NOMO-1 (cell line): Measurements from ENCODE around the gene MARS2.
"Not testable (repeated sequence)": the region's sequence is repeated elsewhere in the genome, so short reads cannot be mapped to it uniquely, and the experiment has no call there.

ENCODE experiments used
- DNase-seq, 2 experiments: peaks; one replicate each; lab custom pipeline; 2025; ENCODE audit not compliant: unreplicated experiment in 2 of 2; lab: John Stamatoyannopoulos, UW

The MARS2 gene

DNA sequence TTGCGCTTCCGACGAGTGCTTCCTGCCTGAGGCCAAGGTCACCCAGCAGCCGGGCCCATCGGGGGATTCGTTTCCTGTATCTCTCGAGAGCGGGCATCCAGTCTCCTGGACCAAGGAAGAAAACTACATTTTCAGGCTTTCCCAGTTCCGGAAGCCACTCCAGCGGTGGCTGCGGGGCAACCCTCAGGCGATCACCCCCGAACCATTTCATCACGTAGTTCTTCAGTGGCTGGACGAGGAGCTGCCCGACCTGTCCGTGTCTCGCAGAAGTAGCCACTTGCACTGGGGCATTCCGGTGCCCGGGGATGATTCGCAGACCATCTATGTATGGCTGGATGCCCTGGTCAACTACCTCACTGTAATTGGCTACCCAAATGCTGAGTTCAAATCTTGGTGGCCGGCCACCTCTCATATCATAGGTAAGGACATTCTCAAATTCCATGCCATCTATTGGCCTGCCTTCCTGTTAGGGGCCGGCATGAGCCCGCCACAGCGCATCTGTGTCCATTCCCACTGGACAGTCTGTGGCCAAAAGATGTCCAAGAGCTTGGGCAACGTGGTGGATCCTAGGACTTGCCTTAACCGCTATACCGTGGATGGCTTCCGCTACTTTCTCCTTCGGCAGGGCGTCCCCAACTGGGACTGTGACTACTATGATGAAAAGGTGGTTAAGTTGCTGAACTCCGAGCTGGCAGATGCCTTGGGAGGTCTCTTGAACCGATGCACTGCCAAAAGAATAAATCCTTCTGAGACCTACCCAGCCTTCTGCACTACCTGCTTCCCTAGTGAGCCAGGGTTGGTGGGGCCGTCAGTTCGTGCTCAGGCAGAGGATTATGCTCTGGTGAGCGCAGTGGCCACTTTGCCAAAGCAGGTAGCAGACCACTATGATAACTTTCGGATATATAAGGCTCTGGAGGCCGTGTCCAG is 1.0 kb downstream of the MARS2 start:
- DNase-seq = peak; percentile 8 to 10

DNA sequence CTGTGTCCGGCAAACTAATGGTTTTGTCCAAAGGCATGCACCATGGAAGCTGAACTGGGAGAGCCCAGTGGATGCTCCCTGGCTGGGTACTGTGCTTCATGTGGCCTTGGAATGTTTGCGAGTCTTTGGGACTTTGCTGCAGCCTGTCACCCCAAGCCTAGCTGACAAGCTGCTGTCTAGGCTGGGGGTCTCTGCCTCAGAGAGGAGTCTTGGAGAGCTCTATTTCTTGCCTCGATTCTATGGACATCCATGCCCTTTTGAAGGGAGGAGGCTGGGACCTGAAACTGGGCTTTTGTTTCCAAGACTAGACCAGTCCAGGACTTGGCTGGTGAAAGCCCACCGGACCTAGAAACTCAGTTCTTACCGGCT is 1.7 kb downstream of the MARS2 start:
- DNase-seq = no peak

DNA sequence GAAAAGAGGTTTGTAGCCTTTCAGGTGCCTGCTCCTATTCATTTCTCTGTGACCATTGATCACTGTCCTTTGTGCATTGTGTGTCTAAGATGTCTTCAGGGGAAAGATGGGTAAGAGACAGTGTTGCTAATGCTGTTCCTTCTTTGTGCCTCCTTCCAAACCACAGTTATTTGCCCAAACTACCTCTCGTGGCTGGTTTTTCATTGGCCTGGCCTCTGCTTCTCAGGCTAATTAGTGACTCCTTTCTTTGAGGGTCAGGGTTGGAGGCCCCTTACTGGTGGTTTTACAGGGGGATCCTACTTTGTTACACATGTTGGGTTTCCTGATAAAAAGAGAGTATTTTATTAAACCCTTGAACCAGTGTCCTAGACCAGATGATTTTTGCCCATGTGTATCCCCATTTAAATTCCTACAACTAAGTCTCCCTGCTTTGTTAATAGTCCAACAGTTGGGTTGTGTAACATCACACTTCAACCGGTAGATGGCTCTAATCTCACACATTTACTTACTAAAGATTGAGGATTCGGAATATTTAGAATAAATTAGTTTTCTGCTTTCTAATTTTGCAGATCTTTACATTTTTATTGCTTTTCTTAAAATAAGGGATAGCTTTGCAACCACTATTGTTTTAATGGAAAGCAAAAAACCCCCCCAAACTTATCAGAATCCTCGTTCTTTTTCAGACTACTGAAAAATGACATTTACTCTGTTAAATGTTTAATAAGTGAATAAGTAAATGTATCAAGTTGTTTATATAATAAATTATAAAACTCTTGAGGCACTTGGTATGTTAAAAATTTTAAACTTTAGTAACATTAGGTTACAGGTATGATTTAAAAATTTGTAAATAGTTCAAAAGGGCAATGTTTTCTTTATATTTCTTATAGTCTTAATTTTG is 2.4 kb downstream of the MARS2 start:
- DNase-seq = peak; percentile 15 to 54

DNA sequence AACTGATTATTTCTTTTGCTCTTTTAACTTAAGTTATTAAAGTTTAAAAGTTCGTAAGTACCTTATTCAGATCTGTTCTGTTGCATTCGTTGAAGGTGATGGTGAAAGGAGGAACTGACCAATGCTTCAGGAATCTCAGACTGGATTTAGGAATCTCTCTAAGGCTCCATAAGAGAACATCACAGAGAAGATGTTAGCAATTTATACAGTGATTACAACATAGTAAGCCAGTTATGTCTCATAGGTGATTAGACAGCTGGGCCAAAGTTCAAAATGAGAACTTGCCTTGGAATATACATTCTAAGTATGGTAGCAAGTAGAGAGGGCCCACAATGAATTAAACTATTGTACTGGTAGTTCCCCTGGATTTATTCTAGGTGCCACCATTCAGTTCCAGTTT is 3.2 kb downstream of the MARS2 start:
- no peak for DNase-seq

DNA sequence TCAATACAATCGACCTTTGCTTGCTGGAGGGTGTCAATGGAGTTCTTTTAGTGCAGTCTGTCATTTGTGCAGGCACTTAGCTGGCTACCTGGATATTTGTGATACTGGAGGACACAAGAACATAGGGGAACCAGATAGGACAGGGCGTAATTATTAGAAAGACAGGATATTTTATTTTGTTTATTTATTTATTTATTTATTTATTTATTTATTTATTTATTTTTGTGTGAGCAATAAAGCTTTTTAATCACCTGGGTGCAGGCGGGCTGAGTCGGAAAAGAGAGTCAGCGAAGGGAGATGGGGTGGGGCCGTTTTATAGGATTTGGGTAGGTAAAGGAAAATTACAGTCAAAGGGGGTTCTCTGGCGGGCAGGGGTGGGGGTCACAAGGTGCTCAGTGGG is 4.0 kb downstream of the MARS2 start:
- not testable (repeated sequence) for DNase-seq

DNA sequence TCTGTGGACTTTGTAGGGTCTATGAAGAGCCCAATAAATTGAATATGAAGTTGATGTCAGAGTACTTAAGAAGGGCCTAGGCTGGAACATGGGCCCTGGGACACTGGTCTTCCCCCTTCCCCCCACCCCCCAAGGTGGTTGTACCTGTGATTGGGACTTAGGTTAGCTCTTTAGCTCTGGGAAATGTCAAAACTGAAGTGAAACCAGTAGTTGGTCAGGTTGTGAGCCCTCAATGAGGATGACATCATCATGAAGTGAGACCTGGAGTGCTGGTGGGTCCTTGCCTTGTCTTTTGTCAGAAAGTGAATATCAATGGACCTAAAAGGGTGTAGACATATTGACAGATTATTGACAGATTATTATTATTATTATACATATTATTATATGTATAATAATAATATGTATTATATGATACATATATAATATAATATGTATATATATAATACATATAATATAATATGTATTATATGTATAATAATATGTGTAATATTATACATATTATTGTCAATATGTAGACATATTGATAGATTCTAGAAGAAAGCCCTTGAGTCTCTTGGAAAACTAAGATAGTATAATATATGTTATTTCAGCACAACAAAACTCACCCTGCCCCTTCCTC is 5.4 kb downstream of the MARS2 start:
- peak in 1 of 2 experiments; percentile 22 for DNase-seq

DNA sequence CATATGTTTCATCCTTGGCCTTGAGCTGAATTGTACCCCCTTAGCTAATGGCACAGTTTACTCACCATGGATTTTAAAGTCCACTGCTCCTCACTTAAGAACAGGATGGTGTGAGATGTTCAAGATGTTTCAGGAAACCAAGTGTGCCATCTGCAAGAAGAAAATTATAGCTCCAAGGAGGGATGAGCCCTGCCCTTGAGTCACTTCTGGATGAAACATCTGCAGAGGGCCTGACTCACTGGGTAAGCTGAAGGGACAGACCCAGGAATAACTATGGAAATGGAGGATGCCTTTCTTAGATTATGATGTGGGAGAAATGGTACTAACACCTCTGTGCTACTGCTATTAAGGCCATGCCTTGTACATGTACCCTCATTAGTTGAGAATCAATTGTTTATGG is 6.4 kb downstream of the MARS2 start:
- DNase-seq = no peak

DNA sequence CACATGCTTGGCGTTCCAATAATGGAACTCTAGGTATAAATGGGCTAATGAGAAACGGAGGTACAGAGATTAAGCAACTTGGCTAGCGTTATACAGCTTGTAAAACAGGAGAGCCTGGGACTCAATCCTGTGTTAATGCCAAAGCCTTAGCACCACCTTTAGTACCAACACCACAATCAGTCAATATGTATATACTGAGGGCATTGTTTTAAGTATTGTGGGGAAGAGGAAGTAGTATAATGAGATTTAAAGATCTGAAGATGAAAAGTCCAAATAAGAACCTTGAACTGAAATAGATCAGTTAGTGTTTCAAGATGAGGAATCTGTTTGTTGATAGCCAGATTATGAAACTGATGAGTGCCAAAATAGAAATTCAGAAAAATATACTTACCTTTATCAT is 8.1 kb downstream of the MARS2 start:
- DNase-seq = no peak

DNA sequence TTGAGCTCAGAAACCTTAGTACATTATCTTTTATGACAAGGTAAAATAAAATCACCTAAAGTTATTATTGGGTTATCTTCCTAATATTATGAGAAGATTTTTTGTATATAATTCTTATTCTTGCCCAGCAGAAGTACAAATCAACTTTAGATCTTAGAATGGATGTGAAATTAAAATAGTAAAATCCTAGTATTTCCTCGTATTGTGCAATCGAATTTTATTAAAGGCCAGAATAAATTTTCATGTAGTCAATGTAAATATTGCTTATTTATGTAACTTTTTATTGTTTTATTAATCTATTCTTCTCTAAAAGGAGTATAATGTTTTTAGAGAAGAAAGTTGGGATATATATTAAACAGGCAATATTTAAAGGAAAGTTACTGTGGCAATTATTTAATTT is 12.7 kb downstream of the MARS2 start:
- no peak for DNase-seq

DNA sequence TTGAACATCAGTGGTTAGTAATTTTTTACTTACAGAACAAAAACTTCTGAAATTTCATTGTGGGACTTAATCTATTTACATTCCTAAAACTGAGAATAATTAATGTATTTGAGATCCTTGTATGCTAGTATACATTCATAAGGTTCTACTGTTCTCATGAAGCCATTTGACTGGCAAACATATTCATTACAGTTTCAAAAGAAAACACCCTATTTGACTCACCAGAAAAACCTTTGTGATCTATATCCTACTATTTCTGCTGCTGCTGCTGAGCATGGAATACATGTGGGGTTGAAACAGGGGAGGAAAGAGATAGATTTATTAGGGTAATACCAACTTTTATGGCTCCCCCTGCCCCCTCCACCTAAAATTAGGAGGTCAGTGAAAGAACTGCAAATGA is 21.8 kb downstream of the MARS2 start:
- DNase-seq = no peak

DNA sequence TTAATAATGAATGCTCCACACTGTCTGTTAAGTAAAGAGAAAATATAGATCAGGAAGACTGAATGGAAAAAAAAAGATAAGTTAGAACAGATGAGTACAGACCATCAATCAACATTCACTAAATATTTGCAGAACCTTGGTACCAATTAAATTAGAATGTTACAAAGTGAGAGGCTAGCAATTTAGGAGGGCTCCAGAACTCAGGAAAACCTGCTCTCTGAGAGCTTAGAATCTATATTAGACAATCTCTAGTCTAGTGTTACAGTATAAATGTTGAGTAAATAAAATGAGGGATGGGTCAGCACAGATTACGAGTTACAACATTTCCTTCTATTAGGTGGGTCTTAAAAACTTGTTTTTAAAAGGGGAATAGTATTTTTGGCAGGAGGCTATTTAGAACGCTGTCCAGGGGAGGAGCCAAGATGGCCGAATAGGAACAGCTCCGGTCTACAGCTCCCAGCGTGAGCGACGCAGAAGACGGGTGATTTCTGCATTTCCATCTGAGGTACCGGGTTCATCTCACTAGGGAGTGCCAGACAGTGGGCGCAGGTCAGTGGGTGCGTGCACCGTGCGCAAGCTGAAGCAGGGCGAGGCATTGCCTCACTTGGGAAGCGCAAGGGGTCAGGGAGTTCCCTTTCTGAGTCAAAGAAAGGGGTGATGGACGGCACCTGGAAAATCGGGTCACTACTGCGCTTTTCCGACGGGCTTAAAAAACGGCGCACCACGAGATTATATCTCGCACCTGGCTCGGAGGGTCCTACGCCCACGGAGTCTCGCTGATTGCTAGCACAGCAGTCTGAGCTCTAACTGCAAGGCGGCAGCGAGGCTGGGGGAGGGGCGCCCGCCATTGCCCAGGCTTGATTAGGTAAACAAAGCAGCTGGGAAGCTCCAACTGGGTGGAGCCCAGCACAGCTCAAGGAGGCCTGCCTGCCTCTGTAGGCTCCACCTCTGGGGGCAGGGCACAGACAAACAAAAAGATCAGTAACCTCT is 23.7 kb downstream of the MARS2 start:
- DNase-seq = not testable (repeated sequence)

DNA sequence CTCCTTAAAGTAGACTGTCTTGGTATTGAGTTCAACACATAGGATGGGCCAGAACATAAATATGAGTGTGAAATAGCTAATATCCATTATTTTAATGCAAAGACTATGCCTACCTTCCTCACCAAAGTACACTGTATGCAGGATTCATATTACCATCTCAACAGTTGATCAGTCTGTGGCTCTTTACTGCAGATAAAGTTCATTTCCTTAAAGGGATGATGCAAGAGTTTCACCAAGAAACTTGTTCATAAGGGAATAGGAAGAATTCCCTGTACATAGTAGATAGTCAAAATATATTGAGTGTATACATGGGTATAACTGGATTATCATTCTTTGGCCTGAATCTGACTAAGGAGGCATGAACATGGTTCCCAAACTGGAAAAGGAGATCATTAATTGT is 35.0 kb downstream of the MARS2 start:
- DNase-seq = no peak
